GM21619 (cell line): Measurements from ENCODE around the gene SYT2.
"Not testable (repeated sequence)": the region's sequence is repeated elsewhere in the genome, so short reads cannot be mapped to it uniquely, and the experiment has no call there.

Source experiments
- ATAC-seq: cut with Tn5 transposase; IDR thresholded peaks from one replicate; pipeline ENCODE4 v1.9.1; 2021; ENCODE audit not compliant: unreplicated experiment

Gene SYT2

GRCh38 chr1:202625416-202626360 is 84.6 kb downstream of the SYT2 start:
- ATAC-seq = no peak

GRCh38 chr1:202624781-202625108 is 85.5 kb downstream of the SYT2 start:
- ATAC-seq = no peak

- no peak for ATAC-seq
Observed at GRCh38 chr1:202624088-202624780, 86.0 kb downstream of the SYT2 start.

GRCh38 chr1:202623476-202623875 is 86.8 kb downstream of the SYT2 start:
- ATAC-seq = not testable (repeated sequence)

GRCh38 chr1:202623075-202623474 is 87.2 kb downstream of the SYT2 start:
- ATAC-seq = no peak

- no peak for ATAC-seq
Observed at GRCh38 chr1:202622388-202622787, 87.9 kb downstream of the SYT2 start.

- no peak for ATAC-seq
Observed at GRCh38 chr1:202621446-202621845, 88.8 kb downstream of the SYT2 start.

- not testable (repeated sequence) for ATAC-seq
Observed at GRCh38 chr1:202620036-202620435, 90.2 kb downstream of the SYT2 start.

GRCh38 chr1:202619505-202619904 is 90.7 kb downstream of the SYT2 start:
- no peak for ATAC-seq

- not testable (repeated sequence) for ATAC-seq
Observed at GRCh38 chr1:202619012-202619411, 91.2 kb downstream of the SYT2 start.

- ATAC-seq = peak; percentile 24
Observed at GRCh38 chr1:202616355-202616915, 93.8 kb downstream of the SYT2 start.

- ATAC-seq = peak; percentile 72
Observed at GRCh38 chr1:202615501-202616354, 94.5 kb downstream of the SYT2 start.

GRCh38 chr1:202615208-202615500 is 95.1 kb downstream of the SYT2 start:
- not testable (repeated sequence) for ATAC-seq

GRCh38 chr1:202614363-202615207 is 95.7 kb downstream of the SYT2 start:
- ATAC-seq = not testable (repeated sequence)

GRCh38 chr1:202613571-202613970 is 96.7 kb downstream of the SYT2 start:
- ATAC-seq = no peak

- ATAC-seq = not testable (repeated sequence)
Observed at GRCh38 chr1:202612036-202612435, 98.2 kb downstream of the SYT2 start.

- ATAC-seq = no peak
Observed at GRCh38 chr1:202605515-202605914, 104.7 kb downstream of the SYT2 start.

GRCh38 chr1:202603435-202603834 is 106.8 kb downstream of the SYT2 start:
- ATAC-seq = no peak

- no peak for ATAC-seq
Observed at GRCh38 chr1:202600432-202601041, 109.7 kb downstream of the SYT2 start.
